Naive thymus-derived CD8-positive, alpha-beta T cell (primary cell): ENCODE data around the gene RNF39. TPM values are rescaled to one million over a fixed set of nuclear protein-coding genes. Genes with fewer than 3 reads are reported as not detected.
"Not testable (repeated sequence)": the region's sequence is repeated elsewhere in the genome, so short reads cannot be mapped to it uniquely, and the experiment has no call there.

ENCODE experiments used
- ATAC-seq, 2 donors: fragments of 150-1000 bp; cut with Tn5 transposase in 1 of 2; sonication (Bioruptor Pico), chemical (Tn5 transposase) in 1 of 2; 1 replicate in 1 of 2; 2 replicates in 1 of 2; pipeline ENCODE4 v1.10.0; 2021; ENCODE audit warnings: mild to moderate bottlenecking in 2 of 2, moderate library complexity in 2 of 2
- POLR2A ChIA-PET: fragments of 350-600 bp; sonication (Branson Sonifier 250); formaldehyde crosslinking; loops from one replicate; lab custom pipeline; 2021; ENCODE audit warnings: antibody characterized with exemption; lab: Charles Lee
- DNase-seq, 10 donors: peaks; one replicate each; pipeline versions ENCODE4 v3.0.0 to v3.0.0-alpha.2; 2020 to 2022
- H3K27ac Mint-ChIP-seq, 10 donors: one replicate each; pipeline ENCODE4 v1.8.0; 2020 to 2022; ENCODE audit warnings: mild to moderate bottlenecking in 10 of 10, mixed read lengths in 10 of 10, moderate library complexity in 4 of 10, inconsistent platforms in 1 of 10
- H3K27me3 Mint-ChIP-seq, 5 donors: one replicate each; pipeline ENCODE4 v1.8.0; 2021 to 2022; ENCODE audit warnings: mixed read lengths in 5 of 5
- H3K36me3 Mint-ChIP-seq, 3 donors: one replicate each; pipeline ENCODE4 v1.8.0; 2020 to 2022; ENCODE audit warnings: mixed read lengths in 3 of 3, mild to moderate bottlenecking in 2 of 3, inconsistent platforms in 1 of 3
- H3K4me1 Mint-ChIP-seq, 4 donors: one replicate each; pipeline ENCODE4 v1.8.0; 2021 to 2022; ENCODE audit warnings: mixed read lengths in 4 of 4
- H3K4me3 Mint-ChIP-seq, 10 donors: one replicate each; pipeline ENCODE4 v1.8.0; 2020 to 2022; ENCODE audit warnings: mild to moderate bottlenecking in 10 of 10, mixed read lengths in 10 of 10, moderate library complexity in 6 of 10, inconsistent platforms in 1 of 10
- H3K9me3 Mint-ChIP-seq, 9 donors: one replicate each; pipeline ENCODE4 v1.8.0; 2020 to 2022; ENCODE audit warnings: mixed read lengths in 9 of 9, mild to moderate bottlenecking in 3 of 9, inconsistent platforms in 1 of 9, moderate library complexity in 1 of 9
- polyA plus RNA-seq, 3 donors: library from polyadenylated mRNA; unstranded; fragments of 300-500 nt; fragmentation: Illumina TruSeq; gene quantifications; one replicate each; pipeline ENCODE4 v1.2.3, GENCODE V29; 2021
- total RNA-seq, 8 experiments: library from RNA in 2 of 8; stranded (reverse) in 2 of 8; gene quantifications; one replicate each; pipeline ENCODE4 v1.2.3 and lab custom pipeline; 2021 to 2026

The RNF39 gene, protein sequence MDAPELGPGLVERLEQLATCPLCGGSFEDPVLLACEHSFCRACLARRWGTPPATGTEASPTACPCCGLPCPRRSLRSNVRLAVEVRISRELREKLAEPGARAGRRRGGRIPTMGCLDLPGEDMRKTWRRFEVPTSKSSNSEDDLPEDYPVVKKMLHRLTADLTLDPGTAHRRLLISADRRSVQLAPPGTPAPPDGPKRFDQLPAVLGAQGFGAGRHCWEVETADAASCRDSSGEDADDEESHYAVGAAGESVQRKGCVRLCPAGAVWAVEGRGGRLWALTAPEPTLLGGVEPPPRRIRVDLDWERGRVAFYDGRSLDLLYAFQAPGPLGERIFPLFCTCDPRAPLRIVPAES
- not detected for total RNA-seq
- under 1 TPM in 1 of 3 donors, not detected in 2; 0.10 TPM for polyA plus RNA-seq
- 0 reads per million in 6 experiments for total RNA-seq (lab: John Stamatoyannopoulos, UW)

DNA sequence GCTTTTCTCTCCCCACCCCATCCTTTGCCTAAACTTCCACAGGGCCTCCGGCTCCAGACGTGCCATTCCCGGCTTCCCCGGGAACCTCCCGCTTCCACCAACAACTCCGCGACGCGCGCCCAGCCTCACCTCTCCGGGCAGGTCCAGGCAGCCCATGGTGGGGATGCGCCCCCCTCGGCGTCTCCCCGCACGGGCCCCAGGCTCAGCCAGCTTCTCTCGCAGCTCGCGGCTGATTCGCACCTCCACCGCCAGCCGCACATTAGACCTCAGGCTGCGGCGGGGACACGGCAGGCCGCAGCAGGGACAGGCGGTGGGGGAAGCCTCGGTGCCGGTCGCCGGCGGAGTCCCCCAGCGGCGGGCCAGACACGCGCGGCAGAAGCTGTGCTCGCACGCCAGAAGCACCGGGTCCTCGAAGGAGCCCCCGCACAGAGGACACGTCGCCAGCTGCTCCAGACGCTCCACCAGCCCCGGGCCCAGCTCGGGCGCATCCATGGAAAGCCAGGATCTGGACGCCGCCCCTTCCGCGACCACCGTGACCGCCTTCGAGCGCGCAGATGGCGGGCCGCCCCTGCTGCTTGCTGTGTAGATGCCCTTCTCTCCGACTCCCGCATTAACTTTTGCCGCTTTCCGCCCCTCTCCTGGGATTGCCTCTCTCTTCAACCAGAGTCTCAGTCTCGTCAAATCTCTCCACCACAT, at the start of gene RNF39:
TSS of gene RNF39 (minus strand) at position 676 of the 696 bp plus-strand sequence. CDS start at position 492, 184 bp downstream.
- Mint-ChIP-seq H3K36me3 (peaks cover 7 to 22% (median 8%) of the 10 kb centered on the region in 3 donors), H3K27me3 (peaks cover 36 to 83% (median 66%) of the 10 kb centered on the region in 5 donors), H3K4me3 (peak within 1 kb of the TSS; percentile 58 to 87 (median 76)), H3K27ac (peak within 1 kb of the TSS in 5 of 10 donors; percentile 22 to 61 (median 41)), H3K4me1 (peaks cover 38 to 60% (median 50%) of the 10 kb centered on the region in 4 donors), H3K9me3 (peaks cover 0 to 4% (median 0%) of the 10 kb centered on the region in 9 donors)
- POLR2A ChIA-PET: interaction anchor here (0.5 to 2.6 kb wide), 2 partner anchors 14 to 338 kb away, joined by 4 to 16 read pairs; partner anchors contain the start of gene POLR1H
- ATAC-seq: peak; percentile 48 to 49
- peak in 4 of 10 donors; percentile 21 to 31 (median 24) for DNase-seq

DNA sequence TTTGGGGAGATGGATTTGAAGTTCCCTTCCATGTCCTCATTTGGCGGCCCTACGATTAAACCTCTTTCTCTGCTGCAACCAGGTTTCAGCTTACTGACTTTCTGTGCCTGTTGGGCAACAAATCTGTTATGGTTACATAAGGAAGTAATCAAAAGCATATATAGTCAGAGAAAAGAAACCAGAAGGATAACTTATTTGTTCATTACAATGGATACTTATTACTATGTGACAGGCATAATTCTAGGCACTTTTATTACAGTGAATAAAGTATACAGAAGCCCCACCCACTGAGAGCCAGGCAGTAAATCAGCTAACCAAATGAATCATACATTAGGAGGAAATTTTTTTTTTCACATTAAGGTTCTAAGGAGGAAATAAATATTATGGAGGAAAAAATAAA, 46.9 kb upstream of the RNF39 start:
- DNase-seq (no peak), ATAC-seq (no peak)
- H3K27ac Mint-ChIP-seq: no peak overlapping the region
- no peak overlapping the region for H3K4me3 Mint-ChIP-seq
- peaks cover 11 to 76% (median 32%) of the 10 kb centered on the region in 5 donors for H3K27me3 Mint-ChIP-seq
- peaks cover 0 to 4% (median 1%) of the 10 kb centered on the region in 4 donors for H3K4me1 Mint-ChIP-seq
- H3K36me3 Mint-ChIP-seq: no peaks in the 10 kb centered on the region
- no peaks in the 10 kb centered on the region for H3K9me3 Mint-ChIP-seq
- POLR2A ChIA-PET: no interaction called here

DNA sequence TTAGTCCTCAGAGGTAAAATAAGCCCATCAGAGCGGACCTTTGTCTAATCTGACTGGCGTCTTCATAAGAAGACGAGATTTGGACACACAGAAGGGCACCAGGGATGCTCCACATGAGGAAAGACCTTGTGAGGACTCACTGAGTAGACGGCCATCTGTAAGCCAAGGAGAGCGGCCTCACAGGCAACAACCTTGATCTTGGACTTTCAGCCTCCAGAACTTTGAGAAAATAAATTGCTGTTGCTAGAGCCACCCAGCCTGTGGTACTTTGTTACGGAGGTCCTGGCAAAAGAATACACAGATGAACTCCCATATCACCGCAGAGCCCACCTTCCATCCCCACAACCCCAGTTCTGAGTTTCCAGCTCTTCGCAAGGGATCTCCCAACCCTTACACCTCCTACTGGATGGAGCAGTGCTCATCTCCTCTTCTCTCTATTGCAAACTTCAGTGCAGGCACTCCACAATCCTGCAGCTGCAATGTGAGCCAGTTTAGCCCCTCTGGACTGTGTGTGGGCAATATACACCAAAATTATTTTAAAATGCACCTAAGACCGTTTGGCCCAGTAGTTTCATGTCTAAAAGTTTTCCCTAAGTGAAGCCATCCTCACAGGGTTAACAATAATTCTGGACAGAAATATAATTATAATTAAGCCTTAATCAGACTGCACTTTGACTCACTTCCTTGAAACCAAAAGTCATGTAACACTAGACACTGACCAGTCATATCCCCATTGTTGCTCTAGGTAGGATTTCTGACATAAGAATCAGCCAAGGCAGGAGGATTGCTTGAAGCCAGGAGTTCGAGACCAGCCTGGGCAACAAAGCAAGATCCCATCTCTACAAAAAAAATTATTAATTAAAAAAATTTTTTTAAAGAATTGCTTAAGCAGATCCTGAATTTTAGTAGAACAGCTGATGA, 46.1 kb upstream of the RNF39 start:
- H3K4me1 Mint-ChIP-seq: no peaks in the 10 kb centered on the region
- H3K36me3 Mint-ChIP-seq: no peaks in the 10 kb centered on the region
- no peak overlapping the region for H3K4me3 Mint-ChIP-seq
- POLR2A ChIA-PET: no interaction called here
- peaks cover 12 to 74% (median 25%) of the 10 kb centered on the region in 5 donors for H3K27me3 Mint-ChIP-seq
- ATAC-seq: no peak
- H3K27ac Mint-ChIP-seq: no peak overlapping the region
- no peaks in the 10 kb centered on the region for H3K9me3 Mint-ChIP-seq
- no peak for DNase-seq

DNA sequence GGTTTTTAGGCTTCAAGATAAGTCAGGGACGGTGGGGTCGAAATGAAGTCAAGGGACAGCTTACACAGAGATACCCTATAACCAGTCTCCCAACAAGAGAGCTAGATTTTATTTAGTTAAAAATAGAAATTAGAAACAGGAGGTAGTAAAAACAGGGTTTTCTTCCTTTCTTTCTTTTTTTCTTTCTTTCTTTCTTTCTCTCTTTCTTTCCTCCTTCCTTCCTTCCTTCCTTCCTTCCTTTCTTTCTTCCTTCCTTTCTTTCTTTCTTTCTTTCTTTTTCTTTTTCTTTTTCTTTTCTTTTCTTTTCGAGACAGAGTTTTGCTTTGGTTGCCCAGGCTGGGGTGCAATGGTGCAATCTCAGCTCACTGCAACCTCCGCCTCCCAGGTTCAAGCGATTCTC, 43.1 kb upstream of the RNF39 start:
- H3K4me3 Mint-ChIP-seq, POLR2A ChIA-PET, DNase-seq, H3K27ac Mint-ChIP-seq, H3K9me3 Mint-ChIP-seq, ATAC-seq, H3K4me1 Mint-ChIP-seq, H3K36me3 Mint-ChIP-seq: not testable (repeated sequence)
- peaks cover 9 to 66% (median 27%) of the 10 kb centered on the region in 5 donors for H3K27me3 Mint-ChIP-seq

DNA sequence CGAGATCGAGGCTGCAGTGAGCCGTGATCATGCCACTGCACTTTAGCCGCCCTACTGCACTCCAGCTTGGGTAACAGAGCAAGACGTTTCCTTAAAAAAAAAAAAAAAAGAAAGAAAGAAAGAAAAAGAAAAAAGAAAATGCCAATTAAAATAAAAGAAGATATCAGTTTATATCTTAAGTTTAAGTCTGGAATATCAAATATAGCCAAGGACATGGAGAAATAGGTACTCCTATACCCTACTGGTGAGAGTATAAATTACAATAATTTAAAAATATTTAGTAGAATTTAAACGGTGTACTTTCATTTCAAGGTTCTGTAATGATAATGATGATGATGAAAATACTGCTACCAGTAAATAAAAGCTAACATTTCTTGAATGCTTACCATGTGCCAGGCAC, 41.2 kb upstream of the RNF39 start:
- no peaks in the 10 kb centered on the region for H3K9me3 Mint-ChIP-seq

DNA sequence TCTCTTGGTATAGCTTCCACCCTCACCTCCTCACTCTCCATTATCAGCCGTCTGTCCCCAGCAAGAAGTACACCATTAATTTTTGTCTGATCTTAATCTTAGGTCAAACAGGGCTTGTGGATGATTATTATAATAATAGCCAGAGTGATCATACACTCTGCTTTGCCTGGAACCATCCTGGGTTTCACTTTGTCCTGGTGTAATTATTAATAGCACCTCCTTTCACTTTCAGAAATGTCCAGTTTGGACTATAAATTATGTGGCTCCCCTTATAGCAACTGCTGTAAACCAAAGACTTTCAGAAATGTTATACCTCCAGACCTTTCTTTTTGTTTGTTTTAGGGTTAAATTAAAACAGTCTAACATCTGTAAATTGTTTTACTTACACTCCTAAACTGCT, 38.3 kb upstream of the RNF39 start:
- no peak for ATAC-seq
- Mint-ChIP-seq H3K27ac (no peak overlapping the region), H3K4me1 (peaks cover 0 to 2% (median 0%) of the 10 kb centered on the region in 4 donors), H3K27me3 (peaks cover 22 to 70% (median 43%) of the 10 kb centered on the region in 5 donors), H3K9me3 (no peaks in the 10 kb centered on the region), H3K4me3 (no peak overlapping the region), H3K36me3 (no peaks in the 10 kb centered on the region)
- POLR2A ChIA-PET: no interaction called here
- no peak for DNase-seq

More for the DNA sequence above, 41.2 kb upstream of the RNF39 start:
- no peak overlapping the region for H3K27ac Mint-ChIP-seq
- no peak overlapping the region for H3K4me3 Mint-ChIP-seq
- ATAC-seq (no peak), DNase-seq (no peak)
- H3K36me3 Mint-ChIP-seq: no peaks in the 10 kb centered on the region
- POLR2A ChIA-PET: interaction anchor here (0.6 kb wide), 1 partner anchor 82 kb away, joined by 3 read pairs; no protein-coding TSS in a partner anchor
- peaks cover 0 to 2% (median 0%) of the 10 kb centered on the region in 4 donors for H3K4me1 Mint-ChIP-seq
- peaks cover 19 to 72% (median 31%) of the 10 kb centered on the region in 5 donors for H3K27me3 Mint-ChIP-seq

DNA sequence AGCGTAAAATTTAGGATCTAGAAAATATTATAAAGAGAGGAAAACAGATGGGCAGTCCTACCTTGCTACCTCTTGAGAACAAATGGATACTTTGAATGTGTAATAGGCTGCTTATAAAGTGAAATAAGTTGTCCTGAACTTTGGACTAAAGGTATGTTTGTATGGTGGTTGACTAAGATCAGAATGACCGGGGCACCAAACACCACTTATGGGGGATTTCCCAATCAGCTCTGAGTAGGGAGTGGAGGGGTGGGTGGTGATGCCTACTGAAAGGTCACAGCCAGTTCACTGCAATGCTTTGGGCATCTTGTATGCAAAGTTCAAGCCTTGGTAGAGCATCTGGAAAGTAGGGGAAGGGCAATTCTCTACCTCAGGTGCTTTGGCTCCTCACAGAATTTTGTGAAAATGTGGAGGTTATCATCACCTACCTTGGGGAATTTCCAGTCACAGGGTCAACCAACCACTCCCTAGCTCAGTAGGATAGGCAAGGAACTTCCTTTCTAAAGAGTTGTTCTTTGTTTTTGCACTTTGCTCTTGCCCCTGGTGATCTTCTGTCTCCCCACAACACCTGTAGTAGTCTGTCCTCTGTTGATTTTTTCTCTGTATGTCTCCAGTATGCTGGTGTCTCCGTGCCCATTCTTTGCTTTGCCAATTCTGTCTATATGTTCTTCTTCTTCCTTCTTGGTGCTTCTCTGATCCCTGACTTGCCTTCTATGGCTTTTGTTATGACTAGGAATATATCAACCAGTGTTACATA, 37.6 kb upstream of the RNF39 start, which contains the start of gene TRIM31:
TSS of gene TRIM31 (minus strand) at position 88 of the 757 bp plus-strand sequence. CDS start 285 bp downstream, outside the sequence.
- DNase-seq: no peak
- no peaks in the 10 kb centered on the region for H3K9me3 Mint-ChIP-seq
- POLR2A ChIA-PET: no interaction called here
- no peak for ATAC-seq
- no peak within 1 kb of the TSS for H3K4me3 Mint-ChIP-seq
- peak within 1 kb of the TSS in 1 of 10 donors; percentile 57 for H3K27ac Mint-ChIP-seq
- peaks cover 27 to 75% (median 49%) of the 10 kb centered on the region in 5 donors for H3K27me3 Mint-ChIP-seq
- no peaks in the 10 kb centered on the region for H3K36me3 Mint-ChIP-seq
- H3K4me1 Mint-ChIP-seq: peaks cover 0 to 2% (median 0%) of the 10 kb centered on the region in 4 donors

DNA sequence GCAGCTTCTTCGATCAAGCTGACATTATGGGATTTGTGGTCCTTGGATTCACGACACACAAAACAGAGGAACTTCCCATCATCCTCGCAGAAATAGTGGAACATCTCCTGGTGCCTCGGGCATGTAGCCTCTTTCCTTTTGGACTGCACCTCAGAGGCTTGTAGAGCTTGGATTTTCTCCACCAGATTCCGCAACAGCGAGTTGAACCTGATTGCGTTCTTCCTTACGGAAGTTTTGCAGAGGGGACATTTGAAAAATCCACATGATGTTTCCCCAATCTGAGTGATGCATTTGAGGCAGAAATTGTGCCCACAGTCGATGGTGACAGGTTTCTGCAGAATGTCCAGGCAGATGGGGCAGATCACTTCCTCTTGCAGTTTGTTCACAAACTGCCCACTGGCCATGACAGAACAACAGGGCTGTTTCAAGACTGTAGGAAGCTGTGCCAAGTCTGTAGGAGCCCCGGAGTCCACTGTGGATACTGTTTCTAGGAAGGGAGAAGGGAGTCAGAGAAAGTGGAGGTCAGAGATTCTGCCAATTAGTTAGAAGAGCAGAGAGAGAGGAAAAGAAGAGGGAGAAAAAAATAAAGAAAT, 36.9 kb upstream of the RNF39 start:
- Mint-ChIP-seq H3K4me3 (no peak overlapping the region), H3K4me1 (peaks cover 0 to 2% (median 0%) of the 10 kb centered on the region in 4 donors), H3K9me3 (no peaks in the 10 kb centered on the region), H3K27ac (peak overlapping the region in 1 of 10 donors; percentile 57), H3K27me3 (peaks cover 28 to 75% (median 53%) of the 10 kb centered on the region in 5 donors), H3K36me3 (no peaks in the 10 kb centered on the region)
- POLR2A ChIA-PET: no interaction called here
- DNase-seq: no peak
- no peak for ATAC-seq

DNA sequence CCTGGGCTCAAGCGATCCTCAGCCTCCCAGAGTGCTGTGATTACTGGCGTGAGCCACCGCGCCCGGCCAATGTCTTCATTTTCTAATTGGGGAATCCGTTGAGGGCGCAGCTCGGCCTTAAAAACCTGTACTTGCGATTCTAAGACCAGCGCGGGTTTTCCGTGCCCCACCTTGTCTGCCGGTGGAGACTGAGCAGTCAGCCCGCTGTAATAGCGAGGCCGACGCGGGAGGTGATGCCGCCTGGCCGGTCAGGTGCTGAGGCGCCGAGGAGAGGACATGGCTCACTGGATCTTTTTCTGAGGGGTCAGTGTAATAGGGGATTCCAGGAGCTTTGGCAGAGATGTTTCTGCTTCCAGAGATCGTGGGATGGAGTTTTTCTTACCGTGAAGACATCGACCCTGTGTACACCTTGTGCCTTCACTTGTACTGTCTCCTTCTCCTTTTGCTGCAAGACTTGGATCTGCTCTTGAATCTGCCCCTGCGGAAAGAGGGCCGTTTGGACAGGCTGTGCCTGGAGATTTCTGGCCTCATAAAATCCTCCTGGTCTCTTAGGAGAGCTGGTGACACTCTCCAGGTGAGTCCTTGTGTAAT, 35.8 kb upstream of the RNF39 start:
- Mint-ChIP-seq H3K9me3 (no peaks in the 10 kb centered on the region), H3K4me1 (peaks cover 0 to 2% (median 0%) of the 10 kb centered on the region in 4 donors), H3K36me3 (no peaks in the 10 kb centered on the region), H3K27ac (no peak overlapping the region), H3K27me3 (peaks cover 27 to 76% (median 58%) of the 10 kb centered on the region in 5 donors), H3K4me3 (no peak overlapping the region)
- ATAC-seq (no peak), DNase-seq (no peak)
- POLR2A ChIA-PET: no interaction called here

DNA sequence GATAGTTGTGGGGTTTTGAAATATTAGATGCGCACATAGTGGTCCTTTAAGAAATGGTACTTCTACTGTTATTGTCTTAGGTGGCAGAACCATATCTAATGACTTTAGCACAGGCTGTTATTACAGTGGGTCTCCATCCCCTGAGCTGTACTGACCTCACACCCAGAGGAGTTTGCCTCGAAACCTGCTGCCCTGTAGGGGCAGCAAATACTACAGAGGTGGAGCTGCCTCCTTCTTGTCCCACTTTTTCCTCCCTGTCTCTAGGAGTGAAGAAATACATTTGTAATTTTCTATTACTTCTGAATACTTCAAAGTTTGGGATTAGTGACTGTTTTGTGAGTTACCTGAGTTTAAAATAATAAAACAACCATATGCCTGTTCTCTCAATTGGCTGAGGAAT, 29.1 kb upstream of the RNF39 start:
- H3K27ac Mint-ChIP-seq: no peak overlapping the region
- H3K4me1 Mint-ChIP-seq: peaks cover 19 to 38% (median 36%) of the 10 kb centered on the region in 4 donors
- ATAC-seq: no peak
- no peaks in the 10 kb centered on the region for H3K9me3 Mint-ChIP-seq
- no peak for DNase-seq
- POLR2A ChIA-PET: no interaction called here
- H3K4me3 Mint-ChIP-seq: no peak overlapping the region
- peaks cover 20 to 54% (median 37%) of the 10 kb centered on the region in 5 donors for H3K27me3 Mint-ChIP-seq
- no peaks in the 10 kb centered on the region for H3K36me3 Mint-ChIP-seq

DNA sequence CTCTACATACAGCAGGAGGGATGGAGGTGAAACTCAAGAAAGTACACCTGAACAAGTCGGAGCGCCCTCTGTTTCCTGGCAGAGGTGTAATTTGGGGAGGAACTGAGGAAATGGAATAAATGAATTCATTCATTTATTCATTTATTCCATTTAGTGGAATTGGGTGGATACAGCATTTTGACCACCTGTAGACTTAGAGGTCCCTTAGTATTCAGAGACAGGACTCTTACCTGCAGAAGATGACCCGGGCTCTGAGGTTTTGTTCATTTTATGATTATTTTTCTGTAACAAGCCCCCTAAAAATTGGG, 28.3 kb upstream of the RNF39 start:
- POLR2A ChIA-PET: interaction anchor here (0.7 to 3.6 kb wide), 5 partner anchors 27 to 51 kb away, joined by 3 to 18 read pairs (median 7); partner anchors contain the start of genes POLR1H, PPP1R11 and TRIM40
- H3K9me3 Mint-ChIP-seq: no peaks in the 10 kb centered on the region
- H3K4me3 Mint-ChIP-seq: peak overlapping the region; percentile 81 to 94 (median 90)
- H3K27ac Mint-ChIP-seq: peak overlapping the region in 3 of 10 donors; percentile 29 to 91 (median 88)
- peaks cover 25 to 57% (median 41%) of the 10 kb centered on the region in 5 donors for H3K27me3 Mint-ChIP-seq
- no peaks in the 10 kb centered on the region for H3K36me3 Mint-ChIP-seq
- DNase-seq (no peak), ATAC-seq (no peak)
- H3K4me1 Mint-ChIP-seq: peaks cover 19 to 38% (median 37%) of the 10 kb centered on the region in 4 donors
